Panc1 (cell line): ENCODE results near the gene ALK. TPM values are rescaled to one million over a fixed set of nuclear protein-coding genes. Genes with fewer than 3 reads are reported as not detected.

Experiments used
- ATAC-seq: fragments of 200-7000 bp; cut with Tn5 transposase; 2 replicates; pipeline ENCODE4 v1.9.1; 2020; ENCODE audit warnings: mild to moderate bottlenecking, moderate library complexity
- BruUV-seq: library from RNA; stranded (reverse); fragments of 400-500 nt; replicated peaks from 2 replicates; lab custom pipeline; 2021; lab: Mats Ljungman, UMichigan
- CTCF ChIA-PET: fragments of 300-600 bp; sonication (Branson Sonifier 250); formaldehyde crosslinking; loops from one replicate; lab custom pipeline; 2022; ENCODE audit warnings: antibody characterized with exemption; lab: Charles Lee
- POLR2A ChIA-PET: fragments of 300-600 bp; sonication (Branson Sonifier 250); formaldehyde crosslinking; loops from one replicate; lab custom pipeline; 2022; ENCODE audit warnings: antibody characterized with exemption; lab: Charles Lee
- DNase-seq: peaks from one replicate; pipeline ENCODE4 v3.0.0-alpha.2; 2010; ENCODE audit warnings: low read depth, low spot score
- H3K27ac ChIP-seq: 2 replicates; pipeline ENCODE4 v1.5.1; 2011; ENCODE audit warnings: mild to moderate bottlenecking, low read length, inconsistent platforms
- H3K27me3 ChIP-seq: fragments of 200-500 bp; sonication (Bioruptor generic); 2 replicates; pipeline ENCODE4 v1.6.0; 2014; ENCODE audit warnings: low read length, inconsistent platforms; ENCODE audit not compliant: control insufficient read depth, insufficient read depth
- H3K36me3 ChIP-seq: fragments of 200-500 bp; sonication (Bioruptor generic); 2 replicates; pipeline ENCODE4 v1.5.1; 2014; ENCODE audit warnings: inconsistent platforms, mild to moderate bottlenecking, low read length, moderate library complexity; ENCODE audit not compliant: control insufficient read depth, insufficient read depth
- H3K4me1 ChIP-seq: 2 replicates; pipeline ENCODE4 v1.5.1; 2011; ENCODE audit warnings: inconsistent platforms, mild to moderate bottlenecking, low read length, moderate library complexity; ENCODE audit not compliant: control insufficient read depth, insufficient read depth
- H3K4me3 ChIP-seq, 2 experiments: 2 replicates each; pipeline ENCODE4 v1.5.1; 2011 to 2012; ENCODE audit warnings: low read depth in 2 of 2, low read length in 2 of 2, mild to moderate bottlenecking in 2 of 2, inconsistent platforms in 1 of 2, moderate library complexity in 1 of 2
- H3K9me3 ChIP-seq: fragments of 200-500 bp; sonication (Bioruptor generic); 2 replicates; pipeline ENCODE4 v1.5.1; 2014; ENCODE audit warnings: low read depth, mild to moderate bottlenecking, inconsistent platforms, low read length, moderate library complexity; ENCODE audit not compliant: control insufficient read depth, insufficient read depth
- POLR2AphosphoS5 ChIP-seq: IDR thresholded peaks from 2 replicates; pipeline ENCODE4 v1.6.1; 2012; ENCODE audit warnings: mild to moderate bottlenecking, low read depth, low read length, moderate library complexity
- REST ChIP-seq, 2 experiments: IDR thresholded peaks; 2 replicates each; pipeline ENCODE4 v1.6.1; 2011 to 2012; ENCODE audit warnings: low read depth in 2 of 2, control low read depth in 1 of 2, low read length in 1 of 2, mild to moderate bottlenecking in 1 of 2, moderate library complexity in 1 of 2; ENCODE audit not compliant: insufficient read depth in 1 of 2
- SIN3A ChIP-seq: IDR thresholded peaks from 2 replicates; pipeline ENCODE4 v1.6.1; 2012; ENCODE audit warnings: low read depth, mild to moderate bottlenecking, low read length, moderate library complexity, borderline replicate concordance; ENCODE audit not compliant: insufficient read depth
- TCF7L2 ChIP-seq: IDR thresholded peaks from 2 replicates; pipeline ENCODE4 v1.6.1; 2011; ENCODE audit warnings: mild to moderate bottlenecking, low read depth, low read length, inconsistent platforms
- in situ Hi-C: cut with HindIII; loops from 2 replicates; pipeline ENCODE4 v1.10.0; 2016; ENCODE audit warnings: low sequenced_read_pairs, low pct_unique_long_range_greater_than_20kb
- intact Hi-C: fragments of 100-400 bp; cut with micrococcal nuclease; formaldehyde crosslinking; loops from one replicate; pipeline ENCODE4 v1.10.0; 2022; ENCODE audit not compliant: unreplicated experiment
- total RNA-seq: library from RNA; stranded (reverse); gene quantifications from one replicate; pipeline ENCODE4 v1.2.1, GENCODE V29; 2021; ENCODE audit not compliant: unreplicated experiment
- TF ChIP-seq, protein P1 (sequence below): fragments of 450-650 bp; IDR thresholded peaks from 2 replicates; pipeline ENCODE4 v1.5.1; 2017; ENCODE audit warnings: mild to moderate bottlenecking

Gene ALK
- total RNA-seq, 1 experiment from 2014 or later, result not detected

- TF ChIP-seq SIN3A (no peak), POLR2AphosphoS5 (no peak), TCF7L2 (no peak), REST (IDR thresholded peaks at IDR 0.05; ENCODE audit: insufficient read depth in 1 of 2, low read depth in 2 of 2, low read length in 1 of 2) (no peak)
- TF ChIP-seq, protein P1, sequence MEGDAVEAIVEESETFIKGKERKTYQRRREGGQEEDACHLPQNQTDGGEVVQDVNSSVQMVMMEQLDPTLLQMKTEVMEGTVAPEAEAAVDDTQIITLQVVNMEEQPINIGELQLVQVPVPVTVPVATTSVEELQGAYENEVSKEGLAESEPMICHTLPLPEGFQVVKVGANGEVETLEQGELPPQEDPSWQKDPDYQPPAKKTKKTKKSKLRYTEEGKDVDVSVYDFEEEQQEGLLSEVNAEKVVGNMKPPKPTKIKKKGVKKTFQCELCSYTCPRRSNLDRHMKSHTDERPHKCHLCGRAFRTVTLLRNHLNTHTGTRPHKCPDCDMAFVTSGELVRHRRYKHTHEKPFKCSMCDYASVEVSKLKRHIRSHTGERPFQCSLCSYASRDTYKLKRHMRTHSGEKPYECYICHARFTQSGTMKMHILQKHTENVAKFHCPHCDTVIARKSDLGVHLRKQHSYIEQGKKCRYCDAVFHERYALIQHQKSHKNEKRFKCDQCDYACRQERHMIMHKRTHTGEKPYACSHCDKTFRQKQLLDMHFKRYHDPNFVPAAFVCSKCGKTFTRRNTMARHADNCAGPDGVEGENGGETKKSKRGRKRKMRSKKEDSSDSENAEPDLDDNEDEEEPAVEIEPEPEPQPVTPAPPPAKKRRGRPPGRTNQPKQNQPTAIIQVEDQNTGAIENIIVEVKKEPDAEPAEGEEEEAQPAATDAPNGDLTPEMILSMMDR, result no peak
- DNase-seq (no peak), ATAC-seq (no peak)
- H3K4me1 ChIP-seq, result no peaks in the 10 kb centered on the region
- no peaks in the 10 kb centered on the region for H3K36me3 ChIP-seq
- POLR2A ChIA-PET, result no interaction called here
- no peak overlapping the region for H3K4me3 ChIP-seq
- BruUV-seq, result no TSS peak
- no peaks in the 10 kb centered on the region for H3K9me3 ChIP-seq
- H3K27me3 ChIP-seq, result no peaks in the 10 kb centered on the region
- in situ Hi-C loops (no loop called here), intact Hi-C loops (no loop called here)
- CTCF ChIA-PET, result no interaction called here
- H3K27ac ChIP-seq, result no peak overlapping the region
Measured at GRCh38 chr2:29723255-29724001, 198.0 kb downstream of the ALK start.

- intact Hi-C loops (no loop called here), in situ Hi-C loops (no loop called here)
- BruUV-seq, result no TSS peak
- Histone ChIP-seq H3K36me3 (no peaks in the 10 kb centered on the region), H3K4me3 (no peak overlapping the region), H3K27me3 (peaks cover 2% of the 10 kb centered on the region; the same call in 1 of the 2 replicates), H3K4me1 (no peaks in the 10 kb centered on the region), H3K9me3 (no peaks in the 10 kb centered on the region), H3K27ac (no peak overlapping the region)
- ChIA-PET CTCF (no interaction called here), POLR2A (no interaction called here)
- DNase-seq, result no peak
- ATAC-seq, result no peak
- TF ChIP-seq SIN3A, result no peak
- TF ChIP-seq POLR2AphosphoS5, result no peak
- no peak for TF ChIP-seq REST (IDR thresholded peaks at IDR 0.05; ENCODE audit: insufficient read depth in 1 of 2, low read depth in 2 of 2, low read length in 1 of 2)
- TF ChIP-seq TCF7L2, result no peak
- TF ChIP-seq, protein P1, result no peak
Measured at GRCh38 chr2:29719639-29720038, 201.7 kb downstream of the ALK start.
